ENCODE results near the gene TP53BP2.
"Not testable (repeated sequence)": the region's sequence is repeated elsewhere in the genome, so short reads cannot be mapped to it uniquely, and the experiment has no call there.

TP53BP2 gene

DNA sequence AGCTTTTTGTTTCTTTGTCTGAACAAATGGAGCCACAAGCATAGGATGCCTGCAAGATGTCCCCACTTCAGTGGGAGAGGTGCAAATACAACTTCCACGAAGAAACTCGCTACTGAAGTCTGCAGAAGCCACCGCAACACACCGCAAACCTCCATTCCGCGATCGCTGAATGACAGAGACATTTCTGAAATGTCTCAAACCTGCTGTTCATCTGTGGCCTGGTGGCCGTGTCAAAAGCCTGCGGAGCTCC is 1.0 kb downstream of the TP53BP2 start:
- Histone ChIP-seq H3K36me3 (no peaks in the 10 kb centered on the region), H3K9me3 (no peaks in the 10 kb centered on the region), H3K27me3 (no peaks in the 10 kb centered on the region), H3K4me3 (peak overlapping the region; percentile 89 to 94), H3K27ac (peak overlapping the region; percentile 99 to 100), H3K4me1 (peaks cover 0 to 54% (median 19%) of the 10 kb centered on the region in 4 donors)
- no peak for DNase-seq
- intact Hi-C loops (cut with DNase I; ENCODE audit: low total_unique reads) = no loop called here
- TF ChIP-seq, protein P1, sequence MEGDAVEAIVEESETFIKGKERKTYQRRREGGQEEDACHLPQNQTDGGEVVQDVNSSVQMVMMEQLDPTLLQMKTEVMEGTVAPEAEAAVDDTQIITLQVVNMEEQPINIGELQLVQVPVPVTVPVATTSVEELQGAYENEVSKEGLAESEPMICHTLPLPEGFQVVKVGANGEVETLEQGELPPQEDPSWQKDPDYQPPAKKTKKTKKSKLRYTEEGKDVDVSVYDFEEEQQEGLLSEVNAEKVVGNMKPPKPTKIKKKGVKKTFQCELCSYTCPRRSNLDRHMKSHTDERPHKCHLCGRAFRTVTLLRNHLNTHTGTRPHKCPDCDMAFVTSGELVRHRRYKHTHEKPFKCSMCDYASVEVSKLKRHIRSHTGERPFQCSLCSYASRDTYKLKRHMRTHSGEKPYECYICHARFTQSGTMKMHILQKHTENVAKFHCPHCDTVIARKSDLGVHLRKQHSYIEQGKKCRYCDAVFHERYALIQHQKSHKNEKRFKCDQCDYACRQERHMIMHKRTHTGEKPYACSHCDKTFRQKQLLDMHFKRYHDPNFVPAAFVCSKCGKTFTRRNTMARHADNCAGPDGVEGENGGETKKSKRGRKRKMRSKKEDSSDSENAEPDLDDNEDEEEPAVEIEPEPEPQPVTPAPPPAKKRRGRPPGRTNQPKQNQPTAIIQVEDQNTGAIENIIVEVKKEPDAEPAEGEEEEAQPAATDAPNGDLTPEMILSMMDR (IDR thresholded peaks at IDR 0.05) = no peak

DNA sequence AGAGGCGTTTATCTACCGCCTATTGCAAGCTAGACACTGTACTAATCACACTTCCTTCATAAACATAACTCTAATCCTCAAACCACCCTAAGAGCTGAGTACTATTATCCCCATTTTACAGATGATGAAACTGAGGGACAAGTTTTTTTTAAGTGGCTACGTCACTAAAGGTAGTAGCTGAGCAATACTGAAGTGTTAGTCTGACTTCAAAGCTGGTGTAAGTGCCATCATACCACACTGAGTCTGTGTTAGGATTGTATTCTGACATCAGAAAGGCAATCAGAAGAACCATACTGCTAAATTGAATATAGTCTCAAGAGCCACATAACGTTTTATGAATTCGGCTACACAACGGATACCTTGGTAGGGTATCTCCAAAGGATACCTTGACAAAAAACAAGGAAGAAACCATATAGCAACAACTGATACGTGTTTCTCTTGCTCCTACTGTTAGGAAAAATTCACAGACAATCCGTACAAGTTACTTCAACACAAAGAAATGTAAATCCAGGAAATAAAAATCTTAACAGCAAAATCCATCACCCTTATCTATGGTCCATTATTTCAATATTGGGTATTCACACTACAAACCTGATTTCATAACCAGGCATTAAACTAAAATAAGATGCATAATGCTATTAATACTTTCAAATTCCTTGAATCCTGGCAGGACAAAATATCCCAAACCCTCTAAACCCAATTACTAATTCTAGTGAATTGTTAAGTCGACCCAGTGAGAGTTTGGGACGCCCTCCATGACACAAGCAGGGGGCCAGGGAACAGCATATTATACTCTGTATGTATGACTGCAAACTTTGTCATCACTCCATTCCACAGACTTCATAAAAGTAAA is 1.6 kb downstream of the TP53BP2 start:
- H3K36me3 ChIP-seq = no peaks in the 10 kb centered on the region
- H3K4me1 ChIP-seq = peaks cover 0 to 60% (median 19%) of the 10 kb centered on the region in 4 donors
- no peak for DNase-seq
- TF ChIP-seq, protein P1 (IDR thresholded peaks at IDR 0.05) = no peak
- peak overlapping the region; percentile 99 to 100 for H3K27ac ChIP-seq
- no peaks in the 10 kb centered on the region for H3K9me3 ChIP-seq
- no peaks in the 10 kb centered on the region for H3K27me3 ChIP-seq
- peak overlapping the region; percentile 89 to 94 for H3K4me3 ChIP-seq
- intact Hi-C loops (cut with DNase I; ENCODE audit: low total_unique reads) = no loop called here

- Histone ChIP-seq H3K4me3 (peak overlapping the region in 1 of 2 donors; percentile 3), H3K36me3 (no peaks in the 10 kb centered on the region), H3K4me1 (peaks cover 0 to 72% (median 25%) of the 10 kb centered on the region in 4 donors), H3K9me3 (no peaks in the 10 kb centered on the region), H3K27ac (peak overlapping the region; percentile 37 to 99), H3K27me3 (no peaks in the 10 kb centered on the region)
- intact Hi-C loops (cut with DNase I; ENCODE audit: low total_unique reads) = no loop called here
- TF ChIP-seq, protein P1 (IDR thresholded peaks at IDR 0.05) = no peak
- no peak for DNase-seq
Measured at GRCh38 chr1:223842784-223843183, 3.0 kb downstream of the TP53BP2 start.

DNA sequence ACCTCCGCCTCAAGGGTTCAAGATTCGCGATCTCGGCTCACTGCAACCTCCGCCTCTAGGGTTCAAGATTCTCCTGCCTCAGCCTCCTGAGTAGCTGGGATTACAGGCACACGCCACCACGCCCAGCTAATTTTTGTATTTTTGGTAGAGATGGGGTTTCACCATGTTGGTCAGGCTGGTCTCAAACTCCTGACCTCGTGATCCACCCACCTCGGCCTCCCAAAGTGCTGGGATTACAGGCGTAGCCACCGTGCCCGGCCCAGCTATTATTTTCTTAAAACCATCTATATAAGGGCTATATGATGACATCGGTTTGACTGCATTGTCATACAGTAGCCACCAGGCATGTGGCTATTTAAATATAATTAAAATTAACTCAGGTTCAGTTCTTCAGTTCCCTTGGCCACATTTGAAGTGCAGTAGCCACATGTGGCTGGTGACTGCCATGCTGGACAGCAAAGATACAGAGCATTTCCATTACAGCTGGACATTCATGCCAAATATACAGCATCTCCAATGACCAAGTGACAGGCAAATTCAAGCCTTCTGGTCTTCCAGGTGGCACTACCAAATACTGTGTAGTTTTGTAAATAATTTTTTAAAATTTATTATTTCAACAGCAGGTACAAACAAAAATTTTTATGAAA is 3.6 kb downstream of the TP53BP2 start:
- H3K4me3 ChIP-seq; intact Hi-C loops (cut with DNase I; ENCODE audit: low total_unique reads); DNase-seq; H3K9me3 ChIP-seq; H3K27me3 ChIP-seq; H3K36me3 ChIP-seq: not testable (repeated sequence)
- Histone ChIP-seq H3K4me1 (peaks cover 0 to 74% (median 29%) of the 10 kb centered on the region in 4 donors), H3K27ac (peak overlapping the region; percentile 37 to 99)

GRCh38 chr1:223840254-223840653 is 5.5 kb downstream of the TP53BP2 start:
- TF ChIP-seq, protein P1 (IDR thresholded peaks at IDR 0.05) = no peak
- DNase-seq = no peak
- intact Hi-C loops (cut with DNase I; ENCODE audit: low total_unique reads) = no loop called here
- Histone ChIP-seq H3K4me1 (peaks cover 0 to 86% (median 39%) of the 10 kb centered on the region in 4 donors), H3K36me3 (no peaks in the 10 kb centered on the region), H3K27me3 (no peaks in the 10 kb centered on the region), H3K9me3 (no peaks in the 10 kb centered on the region), H3K4me3 (no peak overlapping the region), H3K27ac (peak overlapping the region; percentile 58 to 99)
